ENCODE measurements around the gene WASL.
"Not testable (repeated sequence)": the region's sequence is repeated elsewhere in the genome, so short reads cannot be mapped to it uniquely, and the experiment has no call there.

Gene WASL

DNA sequence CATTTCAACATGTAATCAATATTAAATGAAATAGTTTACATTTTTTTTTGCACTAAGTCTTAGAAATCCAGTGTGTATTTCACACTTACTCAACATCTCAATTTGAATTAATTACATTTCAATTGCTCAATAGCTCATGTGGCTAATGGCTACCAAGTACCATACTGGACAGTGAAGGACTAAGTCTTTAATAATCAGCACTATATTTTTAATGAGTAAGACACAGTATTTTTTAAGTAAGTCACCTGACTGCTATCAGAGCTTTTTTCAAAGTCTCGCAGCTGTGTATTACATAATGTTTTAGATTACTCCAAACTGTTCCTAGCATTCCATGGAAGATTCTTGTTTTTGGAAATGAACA lies 19.6 kb downstream of the WASL start:
- no peak for DNase-seq

DNA sequence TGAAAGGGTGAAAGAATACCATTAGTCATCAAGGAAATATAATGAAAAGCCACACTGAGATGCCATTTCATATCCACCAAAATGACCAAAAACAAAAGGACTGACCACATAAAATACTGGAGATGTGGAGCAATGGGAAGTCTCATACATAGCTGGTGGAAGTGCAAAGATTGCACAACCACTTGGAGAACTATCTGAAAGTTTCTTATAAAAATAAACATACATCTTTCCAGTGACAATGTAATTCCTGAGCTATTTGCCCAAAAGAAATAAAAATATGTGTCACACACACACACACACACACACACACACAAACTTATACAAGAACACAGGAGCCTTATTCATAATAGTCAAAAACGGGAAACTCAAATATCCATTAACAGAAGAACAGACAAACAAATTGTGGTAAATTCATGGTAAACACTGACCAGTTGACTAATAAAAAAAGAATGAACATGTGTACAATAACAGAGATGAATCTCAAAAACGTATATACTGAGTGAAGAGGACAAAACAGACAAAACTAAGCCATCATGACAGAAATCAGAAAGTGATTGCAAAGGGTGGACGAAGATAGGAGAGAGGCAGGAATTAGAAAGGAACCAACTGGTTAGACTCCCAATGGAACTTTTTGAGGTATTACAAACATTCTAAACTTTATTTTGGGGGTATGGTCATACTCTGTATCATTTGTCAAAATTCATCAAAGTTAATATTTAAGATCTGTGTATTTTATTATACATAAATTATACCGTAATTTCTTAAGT lies 21.5 kb downstream of the WASL start:
- DNase-seq: no peak

DNA sequence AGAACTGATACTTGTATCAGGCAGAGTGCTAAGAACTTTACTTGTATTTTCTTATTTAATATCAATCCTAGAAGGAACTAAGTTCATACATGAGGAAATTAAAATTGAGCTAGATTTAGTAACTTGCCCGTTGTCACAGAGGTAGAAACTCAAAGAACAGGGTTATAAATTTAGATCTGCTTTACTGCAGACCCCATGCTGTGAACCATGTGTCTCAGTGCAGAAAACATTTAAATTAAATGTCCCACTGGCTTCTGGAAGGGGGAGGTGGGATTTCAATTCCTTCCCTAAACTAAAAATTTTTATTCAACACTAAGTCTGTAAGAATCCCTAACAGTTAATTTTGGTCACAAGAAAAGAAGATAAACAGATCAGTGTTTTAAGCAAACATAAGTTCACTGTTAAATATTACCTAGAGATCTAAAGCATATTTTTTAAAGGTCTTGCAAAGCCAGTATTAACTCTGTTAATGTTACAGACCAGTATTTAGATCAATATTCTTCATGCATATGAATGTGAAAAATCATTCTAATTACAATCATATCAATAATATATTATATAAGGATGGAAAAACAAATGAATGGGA lies 23.1 kb downstream of the WASL start:
- no peak for DNase-seq

DNA sequence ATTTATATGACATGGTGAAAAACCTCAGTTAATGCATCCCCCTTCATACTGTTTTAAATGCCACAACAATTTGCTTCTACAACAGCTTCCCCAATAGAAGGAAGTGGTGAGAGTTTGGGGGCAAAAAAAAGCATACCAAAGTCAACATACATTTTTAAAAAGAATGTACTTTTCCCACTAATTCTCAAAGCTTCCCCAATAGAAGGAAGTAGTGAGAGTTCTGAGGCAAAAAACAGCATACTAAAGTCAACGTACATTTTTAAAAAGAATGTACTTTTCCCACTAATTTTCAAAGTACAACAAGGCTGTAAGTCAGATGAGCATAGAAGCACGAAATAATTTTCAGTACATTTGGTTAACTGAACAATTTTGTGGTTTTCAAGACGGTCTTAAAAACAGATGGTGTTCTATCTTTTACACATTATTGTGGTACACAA lies 24.0 kb downstream of the WASL start:
- DNase-seq: no peak

DNA sequence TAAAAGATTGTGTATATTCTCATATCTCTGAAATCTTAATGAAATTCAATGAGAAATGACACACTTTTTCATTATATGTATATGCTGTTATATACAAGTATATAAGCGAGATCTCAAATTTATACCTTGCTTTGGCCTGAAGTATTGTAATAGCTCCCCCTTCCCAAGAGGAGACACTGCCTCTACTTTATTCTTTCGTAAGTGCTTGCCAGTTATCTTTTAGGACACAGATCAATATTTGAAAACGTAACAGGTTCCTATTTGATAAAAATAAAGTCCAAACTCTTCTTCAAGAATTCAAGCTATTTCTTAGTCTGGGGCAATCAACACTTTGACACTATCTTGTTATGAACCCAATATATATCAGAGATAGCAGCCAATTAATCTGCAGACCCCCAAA lies 24.9 kb downstream of the WASL start:
- DNase-seq: no peak

DNA sequence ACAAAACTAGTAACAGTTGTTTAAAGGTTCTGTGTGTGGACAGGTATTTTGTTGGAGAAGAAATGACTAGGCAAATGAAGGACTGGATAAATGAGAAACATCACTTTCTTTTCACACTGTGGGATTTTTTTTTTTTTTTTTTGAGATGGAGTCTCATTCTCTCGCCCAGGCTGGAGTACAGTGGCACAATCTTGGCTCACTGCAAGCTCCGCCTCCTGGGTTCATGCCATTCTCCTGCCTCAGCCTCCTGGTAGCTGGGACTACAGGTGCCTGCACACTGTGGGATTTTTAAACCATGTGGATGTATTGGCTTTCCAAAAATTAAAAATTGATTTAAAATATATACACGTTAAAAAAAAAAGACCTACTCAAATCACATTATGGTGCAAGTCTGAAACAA lies 28.3 kb downstream of the WASL start:
- DNase-seq: not testable (repeated sequence)

DNA sequence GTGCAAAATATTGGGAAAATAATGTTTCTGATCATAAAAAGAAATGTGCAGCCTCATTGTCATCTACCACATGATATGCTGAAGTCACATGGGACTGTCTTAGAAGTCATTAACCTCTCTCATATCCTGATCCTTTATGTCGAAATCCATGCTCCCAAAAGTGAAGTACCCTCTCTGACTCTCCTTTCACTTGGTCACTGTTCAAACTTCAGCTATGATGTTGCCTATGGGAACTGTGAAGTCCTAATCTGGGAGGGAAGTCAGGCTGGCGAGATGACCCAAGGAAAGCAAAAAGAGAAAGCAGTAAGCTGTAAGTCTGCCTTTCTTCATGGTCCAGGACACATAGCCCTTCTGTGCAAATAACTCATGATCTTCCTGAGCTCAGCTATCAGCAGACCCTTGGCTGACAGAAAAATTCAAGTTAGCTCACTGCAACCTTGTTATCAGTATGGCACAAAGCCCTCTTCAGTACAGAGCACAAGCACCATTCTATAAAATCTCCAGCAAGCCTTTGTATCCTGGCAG lies 29.5 kb downstream of the WASL start:
- no peak for DNase-seq

DNA sequence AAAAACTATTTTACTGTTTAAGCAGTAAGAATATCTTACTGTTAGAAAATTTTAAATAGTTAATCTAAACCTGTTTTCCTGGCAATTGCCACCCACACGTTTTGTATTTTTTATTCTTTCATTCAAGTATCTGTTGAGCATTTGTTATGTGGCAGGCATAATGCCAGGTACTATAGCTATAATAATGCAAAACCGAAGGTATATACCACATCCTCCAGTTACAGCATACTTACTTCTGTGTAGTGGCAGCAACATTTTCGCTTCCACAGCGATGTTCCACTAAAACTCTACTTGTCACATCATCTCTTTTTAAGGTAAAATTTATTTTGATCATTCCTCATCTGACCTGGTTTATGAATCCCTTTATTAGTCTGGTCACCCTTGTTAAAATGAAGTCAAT lies 30.0 kb downstream of the WASL start:
- no peak for DNase-seq

DNA sequence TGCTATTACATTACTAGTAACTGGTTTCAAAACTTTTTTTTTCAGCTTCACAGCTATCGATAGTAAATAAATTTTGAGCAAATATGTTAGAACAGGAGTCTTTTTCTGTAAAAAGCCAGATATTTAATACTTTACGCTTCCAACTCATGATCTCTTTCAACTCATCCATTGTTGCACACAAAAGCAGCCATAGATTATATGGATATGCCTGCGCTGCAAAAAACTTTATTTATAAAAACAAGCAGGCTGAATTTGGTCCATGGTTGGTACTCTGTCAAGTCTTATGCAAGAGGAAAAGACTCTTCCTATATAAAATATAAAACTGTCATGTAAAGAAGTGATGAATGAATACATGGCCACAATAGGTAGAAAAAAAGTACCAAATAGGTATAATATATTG lies 31.1 kb downstream of the WASL start:
- no peak for DNase-seq

DNA sequence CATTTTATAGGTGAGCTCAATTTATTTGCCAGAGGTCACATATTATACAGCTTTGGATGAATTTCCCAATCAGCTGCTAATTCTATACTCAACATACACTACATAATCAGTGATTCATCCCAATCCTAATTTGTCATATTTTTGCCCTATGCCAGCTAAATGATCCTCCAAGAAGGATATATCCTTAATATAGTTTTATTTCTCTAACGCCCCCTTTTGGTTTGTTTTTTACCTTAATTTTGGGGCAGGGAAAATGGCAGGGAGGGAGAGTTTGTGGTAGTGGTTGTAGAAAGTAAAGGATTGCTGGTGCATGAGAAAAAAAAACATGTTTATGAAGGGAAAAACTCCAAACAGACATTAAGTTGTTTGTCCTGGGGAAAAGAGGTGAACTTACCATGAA lies 31.9 kb downstream of the WASL start:
- DNase-seq: no peak

DNA sequence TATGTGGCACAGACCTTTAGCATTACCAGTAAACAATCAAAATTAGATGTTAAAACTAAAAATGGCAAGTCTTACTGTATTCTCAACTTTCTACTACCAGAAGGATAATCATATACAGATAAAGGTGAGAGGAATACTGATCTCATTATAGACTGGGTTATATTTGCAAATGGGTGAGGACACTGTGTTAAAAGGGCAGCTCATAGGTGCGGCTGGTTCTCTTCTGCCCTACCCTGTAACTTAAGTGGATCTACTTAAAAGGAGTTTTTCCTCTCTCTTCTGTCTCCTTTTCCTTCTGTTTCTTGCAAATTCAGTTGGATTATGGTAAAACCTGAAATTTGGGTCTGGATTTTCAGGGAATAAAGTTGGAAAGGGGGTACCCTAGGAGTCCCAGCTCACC lies 33.0 kb downstream of the WASL start:
- no peak for DNase-seq

DNA sequence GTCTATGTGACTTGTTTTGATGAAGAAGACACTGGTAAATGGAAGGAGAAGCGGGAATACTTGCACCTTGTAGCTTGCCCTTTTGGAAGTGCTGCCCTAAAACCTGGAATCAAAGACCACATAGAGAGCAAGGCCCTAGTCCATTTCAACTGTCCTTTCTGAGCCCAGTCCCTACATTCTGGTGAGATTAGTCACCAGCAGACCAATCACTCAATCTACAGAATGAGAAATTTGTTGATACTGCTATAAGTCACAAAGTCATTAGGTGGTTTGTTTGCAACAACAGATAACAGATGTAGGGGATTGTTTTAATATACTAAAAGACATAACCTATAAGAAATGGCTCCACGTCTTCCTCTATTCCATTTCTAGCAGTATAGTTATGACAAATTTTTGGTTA lies 33.6 kb downstream of the WASL start:
- no peak for DNase-seq

DNA sequence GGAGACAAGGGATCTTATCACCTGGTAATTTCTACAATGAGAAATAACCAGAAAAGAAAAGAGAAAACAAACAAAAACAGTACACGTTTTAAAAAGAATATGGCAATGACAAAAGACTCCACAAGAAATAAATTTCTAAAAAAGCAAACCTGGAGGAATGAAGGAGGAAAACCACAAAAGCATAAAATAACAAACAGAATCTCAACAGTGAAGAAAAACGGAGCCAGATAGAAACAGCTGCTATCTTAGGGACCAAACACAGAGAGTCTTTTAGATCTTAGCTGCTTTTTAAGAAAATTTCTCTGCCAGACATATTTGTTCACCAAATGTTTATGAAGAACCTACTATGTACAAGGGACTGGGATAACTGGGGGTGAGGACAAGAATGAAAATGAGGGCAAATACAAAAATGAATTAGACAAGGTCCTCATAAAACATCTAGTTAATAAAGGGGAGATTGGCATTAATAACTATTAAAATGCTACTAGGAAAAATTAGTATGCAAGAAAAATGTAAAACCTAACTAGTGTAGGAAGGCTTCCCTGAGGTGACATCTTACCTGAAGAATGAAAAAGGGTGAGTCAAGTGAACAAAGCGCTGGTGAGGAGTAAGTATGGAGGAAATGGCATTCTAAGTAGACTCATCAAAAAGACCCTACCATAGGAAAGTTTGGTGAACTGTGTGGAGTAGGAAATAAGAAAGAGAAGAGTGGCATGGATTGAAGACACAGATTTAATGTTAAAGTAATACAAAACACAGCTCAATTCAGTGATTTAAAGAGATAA lies 34.3 kb downstream of the WASL start:
- DNase-seq: no peak

DNA sequence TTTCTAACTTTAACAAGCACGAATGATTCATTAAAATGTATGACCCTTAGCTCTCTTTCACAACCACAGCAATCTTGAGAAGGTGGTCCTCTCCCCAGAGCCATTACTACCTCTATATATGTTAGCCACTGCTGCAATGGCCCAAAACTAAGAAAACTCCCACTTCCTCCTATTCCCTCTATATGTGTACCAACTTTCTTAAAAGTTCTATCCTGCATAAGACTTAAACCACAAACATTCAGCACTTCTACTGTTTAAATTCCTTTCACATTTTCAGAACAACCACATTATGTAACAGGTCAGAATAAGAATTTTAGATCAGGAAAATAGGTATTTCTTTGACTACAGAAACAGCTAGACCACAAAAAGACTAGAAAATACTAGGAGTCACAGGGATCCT lies 36.2 kb downstream of the WASL start:
- DNase-seq: no peak

DNA sequence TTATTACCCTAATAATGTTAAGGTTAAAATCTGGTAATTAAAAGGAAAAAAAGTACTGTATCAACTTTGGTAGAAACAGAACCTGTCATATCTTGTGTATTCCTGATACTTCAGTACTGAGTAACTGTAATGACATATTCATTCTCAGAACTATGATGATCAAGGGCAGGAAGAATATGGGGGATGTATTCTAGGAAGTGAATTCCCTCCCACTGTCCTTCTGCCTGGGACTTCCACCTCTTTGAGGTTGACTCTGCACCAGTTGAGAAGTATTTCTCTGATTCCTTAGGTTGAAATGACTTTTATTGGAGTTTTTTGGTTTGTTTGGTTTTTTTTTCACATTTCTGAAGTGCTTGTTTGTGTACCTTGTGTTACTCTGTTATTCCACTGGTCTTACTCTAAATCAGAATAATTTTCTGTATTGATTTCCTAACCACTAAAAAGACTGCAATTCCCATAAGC lies 36.9 kb downstream of the WASL start:
- no peak for DNase-seq

DNA sequence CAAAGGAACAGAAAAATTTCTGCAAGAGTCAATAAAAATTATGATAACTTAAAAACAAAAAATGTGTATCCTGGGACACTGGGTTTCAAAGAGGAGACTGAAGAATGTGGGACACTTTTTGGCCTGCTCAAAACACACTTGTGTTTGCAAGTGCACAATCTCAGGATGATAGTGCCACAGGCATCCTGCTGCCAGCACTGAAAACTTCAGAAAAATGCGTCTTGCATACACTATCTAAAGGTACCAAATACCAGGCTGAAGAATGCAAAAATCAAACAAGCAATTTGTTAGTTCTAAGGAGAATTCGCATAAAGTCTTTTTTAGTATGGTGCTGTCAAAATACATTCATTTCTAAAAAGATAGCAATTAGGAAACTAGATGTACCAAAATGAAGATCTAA lies 38.1 kb downstream of the WASL start:
- DNase-seq: no peak

DNA sequence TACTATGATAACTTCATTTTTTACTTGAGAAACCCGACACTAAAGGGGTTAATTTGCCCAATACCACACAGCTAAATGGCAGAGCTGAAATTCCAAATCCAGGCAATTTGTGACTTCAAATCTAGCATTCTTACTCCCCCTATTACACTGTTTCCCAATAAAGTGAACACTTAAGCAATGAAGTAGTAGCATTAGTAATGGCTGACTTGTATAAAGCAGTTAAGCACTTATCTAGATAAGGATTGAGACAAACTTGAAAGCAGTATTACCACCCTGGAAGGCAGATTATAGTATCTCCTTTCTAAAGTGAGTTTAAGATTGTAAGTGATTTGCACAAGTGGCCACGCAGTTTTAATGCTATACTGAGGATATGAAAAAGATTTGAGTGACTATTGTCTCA lies 39.3 kb downstream of the WASL start:
- no peak for DNase-seq

DNA sequence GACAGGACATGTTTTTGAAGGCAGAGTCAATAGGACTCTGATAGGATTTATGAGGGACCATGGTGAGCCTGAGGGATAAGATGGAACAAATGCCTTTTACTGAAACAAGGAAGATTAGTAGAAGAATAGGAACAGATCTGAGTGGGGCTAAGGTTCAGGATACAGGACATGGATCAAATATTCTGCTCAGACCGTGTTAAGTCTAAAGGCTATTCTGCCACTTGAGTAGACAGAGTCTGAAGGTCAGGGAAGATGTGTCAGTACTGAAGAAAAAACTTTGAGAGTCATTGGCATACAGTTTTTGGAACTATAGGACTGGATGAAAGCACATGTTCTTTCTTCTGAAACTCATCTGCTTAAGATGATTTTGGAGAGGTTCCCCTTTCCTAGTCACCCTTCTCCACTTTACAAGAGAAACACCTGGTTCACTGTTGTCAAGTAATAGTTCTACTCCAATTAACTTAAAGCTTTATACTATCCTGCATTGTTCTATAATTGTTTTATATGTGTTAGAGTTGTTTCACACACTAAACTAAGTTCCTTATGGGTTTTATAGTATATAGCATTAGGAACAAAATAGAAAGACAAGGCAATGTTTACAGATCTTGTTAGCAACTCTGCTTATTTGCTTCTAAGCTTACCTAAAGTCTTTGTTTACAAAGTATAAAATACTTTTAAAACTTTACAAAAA lies 43.4 kb downstream of the WASL start:
- DNase-seq: no peak

DNA sequence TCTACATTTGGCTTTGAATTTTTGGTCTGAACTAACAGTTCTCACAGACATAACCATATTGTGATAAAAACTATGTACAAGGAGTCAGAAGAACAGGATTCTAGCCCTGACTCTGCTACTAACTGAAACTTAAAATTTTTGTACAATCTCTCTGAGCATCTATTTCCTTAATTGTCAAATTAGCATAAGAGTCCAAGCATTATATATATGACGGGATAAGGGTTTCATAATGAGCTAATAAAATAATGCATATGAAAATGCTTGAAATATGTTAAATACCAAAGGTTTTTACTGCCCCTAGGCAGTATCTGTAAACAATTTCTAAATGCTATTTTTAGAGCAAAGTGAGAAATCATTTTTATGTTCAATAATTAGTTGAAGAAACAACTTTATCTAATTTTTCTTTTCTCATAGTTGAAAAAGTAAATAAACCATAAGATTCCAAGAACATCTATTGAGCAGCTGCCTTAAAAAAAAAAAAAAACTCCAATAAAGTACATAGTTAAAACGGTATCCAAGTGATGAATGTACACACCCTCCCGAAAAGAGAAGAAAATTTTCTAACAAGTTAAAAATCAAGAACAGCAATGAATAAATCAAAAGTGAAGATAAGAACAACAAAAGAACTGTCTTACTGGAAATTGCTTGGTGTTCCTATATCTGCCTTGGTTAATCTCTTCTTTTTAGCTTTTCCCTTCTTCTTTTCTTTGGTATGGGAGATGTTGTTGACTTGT lies 52.7 kb downstream of the WASL start:
- DNase-seq: no peak

DNA sequence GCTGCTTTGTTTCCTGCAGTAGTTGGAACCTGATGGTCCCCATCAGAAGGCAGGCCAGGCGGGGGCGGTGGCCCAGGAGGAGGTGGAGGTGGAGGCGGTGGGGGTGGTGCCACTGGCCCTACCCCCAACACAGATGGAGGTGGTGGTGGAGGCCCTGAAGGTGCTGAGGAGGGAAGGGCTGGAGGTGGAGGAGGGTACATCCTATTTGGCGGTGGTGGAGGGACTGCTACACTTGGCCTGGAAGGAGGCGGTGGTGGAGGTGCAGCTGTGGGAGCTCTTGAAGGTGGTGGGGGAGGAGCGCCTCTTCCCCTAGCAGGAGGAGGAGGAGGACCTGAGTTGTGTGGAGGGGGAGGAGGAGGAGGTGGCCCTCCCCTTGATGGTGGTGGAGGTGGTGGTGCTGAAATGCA lies 56.3 kb downstream of the WASL start:
- no peak for DNase-seq

DNA sequence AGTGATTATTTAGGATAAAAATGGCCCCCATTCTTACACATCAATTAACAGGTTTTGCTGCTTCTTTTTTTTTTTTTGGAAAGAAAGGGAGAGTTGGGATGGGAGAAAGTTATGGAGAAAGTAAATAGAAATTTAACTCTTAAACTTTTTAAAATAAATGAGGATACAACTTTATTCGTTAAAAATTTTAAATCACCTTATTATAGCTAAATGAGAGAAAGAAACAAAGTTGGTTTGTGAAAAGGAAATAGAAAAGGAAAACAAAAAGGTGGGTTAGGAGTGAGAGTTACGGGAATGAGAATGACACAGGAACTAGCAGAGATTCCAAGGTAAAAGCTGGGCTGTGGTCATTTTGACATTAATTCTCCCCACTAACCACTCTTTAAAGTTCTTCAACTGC lies 58.3 kb downstream of the WASL start:
- no peak for DNase-seq

DNA sequence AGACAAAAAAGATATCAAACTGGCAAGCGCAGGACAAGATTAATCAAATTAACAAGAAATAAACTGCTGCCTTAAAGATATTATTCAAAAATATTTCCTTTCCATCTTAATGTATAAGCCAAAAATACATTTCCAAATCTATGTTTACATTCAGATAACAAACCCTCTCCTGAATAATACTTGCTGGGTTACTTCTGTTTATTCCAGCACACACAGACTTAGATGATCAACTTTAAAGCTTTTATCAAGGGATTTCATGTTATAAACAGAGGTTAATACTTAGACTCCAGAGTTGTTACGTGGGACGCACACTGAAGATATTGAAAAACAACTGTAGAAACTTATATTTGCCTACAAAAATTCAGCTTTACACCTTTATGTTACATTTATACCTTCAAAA lies 59.6 kb downstream of the WASL start:
- no peak for DNase-seq

DNA sequence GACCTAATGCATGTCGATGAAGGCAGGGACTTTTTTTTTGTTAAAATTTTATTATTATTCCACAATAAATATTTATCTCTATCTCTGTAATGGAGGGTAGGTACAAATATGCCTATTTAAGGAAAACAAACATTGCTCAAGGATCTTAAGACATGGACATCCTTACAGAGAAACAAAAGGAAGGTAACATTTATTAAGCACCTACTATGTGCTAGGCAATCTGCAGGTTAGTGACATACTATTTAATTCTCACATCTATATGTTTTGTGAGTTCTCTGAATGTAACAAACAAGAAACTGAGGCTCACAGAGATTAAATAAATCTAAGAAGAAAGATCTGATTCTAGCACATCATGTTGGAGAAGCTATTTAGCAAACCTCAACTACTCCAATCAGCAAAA lies 61.1 kb downstream of the WASL start:
- no peak for DNase-seq
